SK-N-SH (cell line): ENCODE measurements around the gene TRAPPC12. TPM values are rescaled to one million over a fixed set of nuclear protein-coding genes. Genes with fewer than 3 reads are reported as not detected.

Experiments used
- CTCF ChIA-PET: fragments of 300-600, 350-600 bp; formaldehyde crosslinking; extraction: SDS; loops from one replicate; lab custom pipeline; 2021; lab: Yijun Ruan, JAX
- POLR2A ChIA-PET: fragments of 350-600 bp; sonication (Branson Sonifier 250); formaldehyde crosslinking; extraction: SDS; loops from one replicate; lab custom pipeline; 2020; ENCODE audit warnings: antibody characterized with exemption, inconsistent platforms; lab: Yijun Ruan, JAX
- DNase-seq: peaks from one replicate; pipeline ENCODE4 v3.0.0; 2012
- H2AFZ ChIP-seq: fragments of 200-600 bp; sonication (generic); 2 replicates; pipeline ENCODE4 v1.8.1; 2016; ENCODE audit warnings: antibody characterized with exemption, mild to moderate bottlenecking, low read depth
- H3F3A ChIP-seq: fragments of 200-600 bp; sonication (generic); replicated peaks from 2 replicates; pipeline ENCODE3; 2016; ENCODE audit warnings: antibody characterized with exemption, mild to moderate bottlenecking; ENCODE audit not compliant: insufficient read depth
- H3K27ac ChIP-seq, 2 experiments: fragments of 200-500 bp in 1 of 2; fragments of 200-600 bp in 1 of 2; sonication (Bioruptor generic) in 1 of 2; sonication (generic), shearing (Covaris generic) in 1 of 2; 2 replicates each; pipeline versions ENCODE4 v1.5.1 to v1.6.1; 2014 to 2016; ENCODE audit warnings: low read depth in 2 of 2, inconsistent platforms in 1 of 2, low read length in 1 of 2, mild to moderate bottlenecking in 1 of 2, mixed read lengths in 1 of 2
- H3K27me3 ChIP-seq: fragments of 200-600 bp; sonication (generic), shearing (Covaris generic); 2 replicates; pipeline ENCODE4 v1.6.1; 2016; ENCODE audit warnings: mixed run types; ENCODE audit not compliant: insufficient read depth
- H3K36me3 ChIP-seq, 2 experiments: fragments of 200-500 bp in 1 of 2; fragments of 200-600 bp in 1 of 2; sonication (Bioruptor generic) in 1 of 2; sonication (generic) in 1 of 2; replicated peaks in 1 of 2; 2 replicates each; pipeline versions ENCODE3 to v1.5.1; 2014 to 2016; ENCODE audit warnings: low read length in 1 of 2, mild to moderate bottlenecking in 1 of 2; ENCODE audit not compliant: insufficient read depth in 2 of 2, control insufficient read depth in 1 of 2
- H3K4me1 ChIP-seq, 2 experiments: fragments of 200-500 bp in 1 of 2; fragments of 200-600 bp in 1 of 2; sonication (Bioruptor generic) in 1 of 2; sonication (generic), shearing (Covaris generic) in 1 of 2; 2 replicates each; pipeline versions ENCODE4 v1.5.1 to v1.6.1; 2014 to 2016; ENCODE audit warnings: low read depth in 1 of 2, low read length in 1 of 2, mixed run types in 1 of 2; ENCODE audit not compliant: insufficient read depth in 2 of 2, control insufficient read depth in 1 of 2
- H3K4me2 ChIP-seq: fragments of 200-600 bp; sonication (generic), shearing (Covaris generic); 2 replicates; pipeline ENCODE4 v1.6.1; 2017; ENCODE audit warnings: mixed run types
- H3K4me3 ChIP-seq, 2 experiments: fragments of 200-500 bp in 1 of 2; fragments of 200-600 bp in 1 of 2; sonication (Bioruptor generic) in 1 of 2; sonication (generic), shearing (Covaris generic) in 1 of 2; 2 replicates each; pipeline versions ENCODE4 v1.5.1 to v1.8.1; 2014 to 2016; ENCODE audit warnings: low read depth in 2 of 2, inconsistent platforms in 1 of 2, low read length in 1 of 2, mild to moderate bottlenecking in 1 of 2, mixed read lengths in 1 of 2, moderate library complexity in 1 of 2
- H3K79me2 ChIP-seq: fragments of 200-600 bp; sonication (generic); 2 replicates; pipeline ENCODE4 v1.8.1; 2017; ENCODE audit warnings: mild to moderate bottlenecking; ENCODE audit not compliant: insufficient read depth
- H3K9ac ChIP-seq: fragments of 200-600 bp; sonication (generic); 2 replicates; pipeline ENCODE4 v1.6.1; 2017; ENCODE audit warnings: mixed run types
- H3K9me2 ChIP-seq: fragments of 200-600 bp; sonication (generic); 2 replicates; pipeline ENCODE4 v1.6.1; 2017; ENCODE audit warnings: mixed run types
- H3K9me3 ChIP-seq: fragments of 200-600 bp; sonication (generic); 2 replicates; pipeline ENCODE4 v1.6.1; 2017; ENCODE audit warnings: mixed run types, mild to moderate bottlenecking, moderate library complexity
- H4K20me1 ChIP-seq: fragments of 200-600 bp; sonication (generic); 2 replicates; pipeline ENCODE4 v1.6.1; 2017; ENCODE audit warnings: mild to moderate bottlenecking, mixed run types; ENCODE audit not compliant: insufficient read depth
- RAD21 ChIP-seq: IDR thresholded peaks from 2 replicates; pipeline ENCODE4 v1.6.1; 2012; ENCODE audit warnings: mild to moderate bottlenecking, low read length
- REST ChIP-seq: IDR thresholded peaks from 2 replicates; pipeline ENCODE4 v1.6.1; 2012; ENCODE audit warnings: mild to moderate bottlenecking, low read depth, low read length, moderate library complexity
- SMC3 ChIP-seq: IDR thresholded peaks from 2 replicates; pipeline ENCODE4 v1.6.1; 2012; ENCODE audit warnings: low read depth, low read length, improper control_type of control experiment
- WGBS: methylation state at CpG from one replicate; pipeline ENCODE4 v1.1.6; 2017; ENCODE audit warnings: low lambda C conversion rate; 5-methylcytosine and 5-hydroxymethylcytosine counted together
- polyA plus RNA-seq, 3 experiments: library from polyadenylated mRNA; depleted of rRNA; stranded (reverse); fragments of >200 nt; gene quantifications; 2 replicates each; pipeline ENCODE4 v1.2.3, GENCODE V29; 2012

The TRAPPC12 gene
- polyA plus RNA-seq, 1 of the 3 experiments (the other 2 are of a cell fraction), result 83.3 TPM

- H3K4me3 ChIP-seq, result no peak overlapping the region
- no peak for DNase-seq
- no peaks in the 10 kb centered on the region for H3K27me3 ChIP-seq
- 95% methylated on average over 28 of the region's 28 CpGs for WGBS
- ChIA-PET CTCF (interaction anchor here (15.2 kb wide), 1 partner anchor 13 kb away, joined by 127 read pairs; no protein-coding TSS in a partner anchor), POLR2A (no interaction called here)
- H3K79me2 ChIP-seq, result no peaks in the 10 kb centered on the region
- no peaks in the 10 kb centered on the region for H3K9me3 ChIP-seq
- H3K27ac ChIP-seq, result no peak overlapping the region
- no peak overlapping the region for H2AFZ ChIP-seq
- 0 out of 4 replicates have a peak, but pooled peaks cover 0 to 2% of the 10 kb centered on the region in 2 experiments for H3K4me1 ChIP-seq
- peaks cover 0 to 59% of the 10 kb centered on the region in 2 experiments for H3K36me3 ChIP-seq
- no peak for TF ChIP-seq RAD21
- H4K20me1 ChIP-seq, result no peaks in the 10 kb centered on the region
- H3K4me2 ChIP-seq, result no peak overlapping the region
- H3K9me2 ChIP-seq, result no peaks in the 10 kb centered on the region
- H3K9ac ChIP-seq, result no peak overlapping the region
- H3F3A ChIP-seq, result no peaks in the 10 kb centered on the region
Observed at GRCh38 chr2:3475771-3476170, 96.3 kb downstream of the TRAPPC12 start.

DNA sequence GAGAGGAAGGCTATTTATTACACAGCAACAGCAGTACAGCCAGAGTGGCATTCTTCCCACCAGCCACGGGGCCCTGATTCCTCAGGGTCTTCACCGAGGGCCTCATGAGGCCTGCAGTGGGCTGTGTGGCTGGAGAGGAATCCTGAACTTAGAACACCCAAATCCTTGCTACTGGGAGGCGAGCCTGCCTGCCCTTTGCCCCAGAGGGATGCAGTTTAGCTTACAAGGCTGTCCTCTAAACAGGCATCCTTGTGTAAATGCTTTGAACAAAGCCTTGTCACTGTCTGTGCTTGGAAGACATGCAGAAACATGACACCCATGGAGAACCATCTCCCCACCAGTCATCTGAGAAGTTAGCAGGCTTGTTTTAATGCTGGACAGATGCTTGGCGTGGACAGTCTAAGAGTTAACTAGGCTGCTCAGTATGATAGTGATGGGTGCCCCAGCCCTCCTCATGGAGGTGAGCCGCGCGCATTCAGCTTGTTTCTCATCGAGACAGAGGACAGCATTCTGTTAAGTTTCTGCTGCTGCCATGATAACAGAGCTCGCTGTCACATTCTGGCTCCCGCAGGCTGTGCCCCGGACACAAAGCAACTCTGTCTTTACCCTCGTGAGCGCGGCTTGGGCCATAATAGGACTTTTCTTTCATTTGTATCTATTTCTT is 97.0 kb downstream of the TRAPPC12 start:
- no peak overlapping the region for H3K9ac ChIP-seq
- WGBS, result 90% methylated on average over 13 of the region's 14 CpGs

More for the DNA sequence above, 97.0 kb downstream of the TRAPPC12 start:
- no peaks in the 10 kb centered on the region for H4K20me1 ChIP-seq
- TF ChIP-seq REST (peak; percentile 75; the same call in 1 of the 2 replicates), SMC3 (no peak)
- ChIA-PET CTCF (interaction anchor here (15.2 kb wide), 1 partner anchor 14 kb away, joined by 127 read pairs; no protein-coding TSS in a partner anchor), POLR2A (no interaction called here)
- 0 out of 4 replicates have a peak, but pooled peaks cover 0 to 2% of the 10 kb centered on the region in 2 experiments for H3K4me1 ChIP-seq
- H3K4me2 ChIP-seq, result no peak overlapping the region
- no peak overlapping the region for H3K4me3 ChIP-seq
- no peak for DNase-seq
- H3K79me2 ChIP-seq, result no peaks in the 10 kb centered on the region
- H3F3A ChIP-seq, result no peaks in the 10 kb centered on the region
- H3K27me3 ChIP-seq, result no peaks in the 10 kb centered on the region
- H3K9me3 ChIP-seq, result no peaks in the 10 kb centered on the region
- peaks cover 0 to 56% of the 10 kb centered on the region in 2 experiments for H3K36me3 ChIP-seq
- H3K27ac ChIP-seq, result peak overlapping the region in 1 of 2 experiments; percentile 31; a peak in 1 of 4 replicates
- H2AFZ ChIP-seq, result no peak overlapping the region
- H3K9me2 ChIP-seq, result no peaks in the 10 kb centered on the region
